HG03432 (cell line): ENCODE data around the gene CYP39A1.
A peak's percentile ranks its signal among the peaks of the same experiment; 100 is the strongest.
"Not testable (repeated sequence)": the region's sequence is repeated elsewhere in the genome, so short reads cannot be mapped to it uniquely, and the experiment has no call there.

Source experiments
- ATAC-seq: cut with Tn5 transposase; IDR thresholded peaks from one replicate; pipeline ENCODE4 v1.9.1; 2021; ENCODE audit warnings: mild to moderate bottlenecking, moderate library complexity; ENCODE audit not compliant: unreplicated experiment

The CYP39A1 gene

DNA sequence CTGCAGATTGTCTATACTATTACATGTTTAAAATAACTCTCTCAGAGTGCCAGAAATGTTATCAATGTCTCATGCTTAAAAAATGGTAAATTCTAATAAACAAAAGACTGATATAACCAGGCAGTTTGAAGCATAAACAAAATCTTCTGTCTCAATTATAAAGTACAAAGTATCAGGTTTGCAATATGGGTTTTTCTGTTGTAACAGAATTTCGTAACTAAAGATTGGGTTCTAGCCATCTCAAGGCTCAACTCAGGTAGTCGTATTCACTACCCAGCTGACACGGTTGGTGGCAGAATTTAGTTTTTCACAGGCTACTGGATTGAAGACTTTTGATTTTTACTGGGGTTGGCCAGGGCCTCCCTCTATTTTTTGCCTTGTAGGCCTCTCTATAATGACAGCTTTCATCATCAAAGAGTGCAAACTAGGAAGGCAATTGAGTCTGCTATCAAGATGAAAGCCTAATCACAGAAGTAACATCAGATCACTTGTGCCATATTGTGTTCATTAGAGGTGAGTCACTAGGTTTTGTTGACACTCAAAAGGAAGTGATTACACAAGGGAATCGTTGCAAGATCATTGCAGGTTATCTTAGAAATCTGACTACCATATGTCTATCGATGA lies 3.6 kb downstream of the CYP39A1 start:
- ATAC-seq = no peak

DNA sequence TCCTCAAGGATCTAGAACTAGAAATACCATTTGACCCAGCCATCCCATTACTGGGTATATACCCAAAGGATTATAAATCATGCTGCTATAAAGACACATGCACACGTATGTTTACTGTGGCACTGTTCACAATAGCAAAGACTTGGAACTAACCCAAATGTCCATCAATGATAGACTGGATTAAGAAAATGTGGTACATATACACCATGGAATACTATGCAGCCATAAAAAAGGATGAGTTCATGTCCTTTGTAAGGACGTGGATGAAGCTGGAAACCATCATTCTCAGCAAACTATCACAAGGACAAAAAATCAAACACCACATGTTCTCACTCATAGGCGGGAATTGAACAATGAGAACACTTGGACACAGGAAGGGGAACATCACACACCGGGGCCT lies 4.5 kb downstream of the CYP39A1 start:
- not testable (repeated sequence) for ATAC-seq

DNA sequence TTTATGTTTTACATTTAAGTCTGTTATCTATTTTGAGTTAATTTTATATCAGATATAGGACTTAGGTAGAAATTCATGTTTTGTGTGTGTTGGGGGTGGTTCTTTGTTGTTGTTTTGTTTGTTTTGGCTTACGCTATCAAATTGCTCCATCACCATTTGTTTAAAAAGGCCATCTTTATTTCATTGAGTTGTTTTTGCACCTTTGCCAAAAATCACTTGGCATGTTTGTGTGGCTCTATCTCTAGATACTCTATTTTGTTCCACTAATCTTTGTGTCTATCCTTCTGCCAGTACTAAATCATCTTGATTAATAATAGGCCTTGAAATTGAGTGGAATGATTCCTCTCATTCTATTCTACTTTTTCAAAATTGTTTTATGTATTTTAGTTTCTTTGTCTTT lies 7.4 kb downstream of the CYP39A1 start:
- no peak for ATAC-seq

DNA sequence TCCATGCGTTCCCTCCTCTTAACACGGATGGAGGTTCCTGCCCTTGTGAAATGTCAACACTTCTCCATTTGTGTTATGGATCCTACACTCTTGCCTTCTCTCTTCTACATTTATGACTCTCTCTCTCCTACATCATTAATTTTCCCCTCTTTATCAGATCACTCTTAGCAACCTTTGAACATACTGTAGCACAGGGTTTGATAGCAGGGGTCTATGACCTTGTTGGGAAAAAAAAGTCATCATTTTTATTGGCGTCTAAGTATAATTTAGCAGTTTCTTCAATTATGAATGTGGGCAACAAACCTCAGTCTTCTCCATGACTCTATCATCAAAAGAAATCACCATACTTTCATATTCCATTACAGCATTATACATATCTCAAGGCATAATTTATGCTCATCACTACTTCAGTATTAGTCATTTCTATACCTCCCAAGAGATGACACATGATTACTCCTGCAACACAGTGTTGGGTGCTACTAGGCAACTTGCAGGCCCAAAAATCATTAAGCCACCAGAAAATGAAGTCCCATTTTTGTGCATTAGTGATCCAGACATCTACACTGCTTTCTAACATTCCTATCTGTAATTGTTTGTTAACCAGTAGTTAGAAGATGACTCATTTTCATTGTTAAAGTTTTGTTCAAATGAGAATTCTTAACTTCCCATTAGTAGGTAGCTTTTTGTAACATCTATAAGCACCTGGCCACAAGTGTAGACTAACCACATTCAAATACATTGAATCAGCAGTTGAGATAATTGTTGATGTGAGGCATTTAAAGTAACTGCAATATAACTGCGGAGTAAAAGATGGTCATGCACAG lies 9.5 kb downstream of the CYP39A1 start:
- no peak for ATAC-seq

DNA sequence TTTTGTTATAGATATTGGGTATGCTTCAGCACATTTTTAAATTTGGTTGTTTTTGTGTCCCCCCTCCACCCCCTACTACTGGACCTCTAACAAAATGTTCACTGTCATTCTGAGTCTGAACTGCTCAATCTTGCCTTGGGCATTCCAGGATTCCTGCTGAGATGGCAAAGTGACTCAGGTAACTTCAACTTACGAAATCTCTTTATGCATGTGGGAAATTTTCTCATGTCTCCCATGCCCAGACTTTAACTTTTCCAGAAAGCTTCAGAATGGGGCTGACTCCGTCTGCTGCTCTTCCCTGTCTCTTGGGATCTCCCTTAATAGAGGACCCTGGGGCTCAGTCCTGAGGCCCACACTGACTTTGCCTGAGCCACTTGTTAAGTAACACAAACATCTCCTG lies 14.0 kb downstream of the CYP39A1 start:
- no peak for ATAC-seq

DNA sequence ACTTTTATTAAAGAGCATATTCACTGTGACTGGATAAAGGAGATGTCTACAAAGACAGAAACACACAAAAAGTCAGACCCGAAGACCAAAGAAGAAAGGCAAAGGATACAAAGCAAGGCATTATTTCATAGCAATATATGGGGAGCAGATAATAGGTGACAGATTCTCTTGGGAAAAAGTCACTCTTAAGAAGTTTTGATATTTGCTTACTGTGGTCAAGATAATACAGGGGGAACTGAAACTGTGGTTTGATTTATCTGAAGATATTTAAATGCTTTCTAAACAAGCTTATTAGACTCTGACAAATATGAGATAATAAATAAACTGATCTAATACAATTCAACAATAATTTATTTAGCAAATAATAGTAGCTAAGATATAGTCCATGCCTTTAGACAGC lies 14.7 kb downstream of the CYP39A1 start:
- no peak for ATAC-seq

DNA sequence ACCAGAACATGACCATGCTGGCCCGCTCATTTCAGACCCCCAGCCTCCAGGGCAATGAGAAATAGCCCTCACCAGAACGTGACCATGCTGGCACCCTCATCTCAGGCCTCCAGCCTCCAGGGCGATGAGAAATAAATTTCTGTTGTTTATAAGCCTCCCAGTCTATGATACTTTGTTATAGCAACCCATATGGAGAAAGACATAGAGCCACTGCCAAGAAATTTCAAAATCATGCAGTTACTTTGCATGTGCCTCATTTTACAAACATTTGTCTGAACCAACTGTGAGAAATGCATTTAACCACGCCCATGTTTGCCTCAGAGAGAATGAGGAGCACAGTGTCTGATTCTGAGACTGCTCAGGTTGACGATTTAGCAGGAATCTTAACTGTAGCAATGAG lies 15.5 kb downstream of the CYP39A1 start:
- no peak for ATAC-seq

DNA sequence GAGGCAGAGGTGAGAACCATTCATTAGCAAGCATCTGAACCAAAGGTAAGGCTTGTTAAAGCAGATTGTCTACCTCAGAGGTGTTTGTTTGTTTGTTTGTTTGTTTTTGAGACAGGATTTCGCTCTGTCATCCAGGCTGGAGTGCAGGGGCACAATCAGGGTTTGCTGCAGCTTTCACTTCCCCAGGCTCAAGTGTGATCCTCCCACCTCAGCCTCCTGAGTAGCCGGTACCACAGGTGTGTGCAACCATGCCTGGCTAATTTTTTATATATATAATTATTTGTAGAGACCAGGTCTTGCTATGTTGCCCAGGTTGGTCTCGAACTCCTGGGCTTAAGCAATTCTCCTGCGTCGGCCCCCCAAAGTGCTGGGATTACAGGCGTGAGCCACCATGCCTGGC lies 17.2 kb downstream of the CYP39A1 start:
- no peak for ATAC-seq

DNA sequence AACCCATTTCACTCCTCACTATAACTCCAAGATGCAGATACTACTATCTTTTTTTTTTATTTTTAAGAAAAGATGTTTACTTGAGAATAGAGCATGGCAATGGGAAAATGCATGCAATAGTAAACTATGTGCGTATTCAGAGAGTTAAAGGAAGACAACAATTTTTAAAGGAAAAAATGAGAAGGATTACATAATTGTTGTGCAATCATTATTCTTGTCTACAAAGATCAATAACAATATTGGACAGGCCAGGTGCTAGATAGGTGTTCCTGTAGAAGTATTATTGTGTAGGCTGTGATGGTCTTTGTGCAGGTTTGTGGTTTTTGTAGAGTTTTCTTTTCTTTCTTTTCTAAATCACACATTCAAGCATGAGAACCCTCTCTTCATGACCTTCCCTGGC lies 20.6 kb downstream of the CYP39A1 start:
- ATAC-seq = no peak

DNA sequence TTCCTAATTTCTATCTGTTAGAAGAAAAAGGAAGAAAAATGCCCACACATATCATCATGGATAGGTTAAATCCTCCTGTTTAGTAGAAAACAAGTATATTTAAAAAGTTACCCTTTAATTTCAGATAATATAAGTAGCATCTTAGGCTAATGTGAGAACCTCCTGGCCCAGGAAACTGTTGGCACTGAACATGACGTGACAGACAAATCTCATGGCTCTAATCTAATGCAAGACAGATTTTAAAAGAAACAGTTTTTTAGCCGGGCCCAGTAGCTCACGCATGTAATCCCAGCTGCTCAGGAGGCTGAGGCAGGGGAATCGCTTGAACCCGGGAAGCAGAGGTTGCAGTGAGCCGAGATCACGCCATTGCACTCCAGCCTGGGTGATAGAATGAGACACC lies 22.9 kb downstream of the CYP39A1 start:
- ATAC-seq = no peak

DNA sequence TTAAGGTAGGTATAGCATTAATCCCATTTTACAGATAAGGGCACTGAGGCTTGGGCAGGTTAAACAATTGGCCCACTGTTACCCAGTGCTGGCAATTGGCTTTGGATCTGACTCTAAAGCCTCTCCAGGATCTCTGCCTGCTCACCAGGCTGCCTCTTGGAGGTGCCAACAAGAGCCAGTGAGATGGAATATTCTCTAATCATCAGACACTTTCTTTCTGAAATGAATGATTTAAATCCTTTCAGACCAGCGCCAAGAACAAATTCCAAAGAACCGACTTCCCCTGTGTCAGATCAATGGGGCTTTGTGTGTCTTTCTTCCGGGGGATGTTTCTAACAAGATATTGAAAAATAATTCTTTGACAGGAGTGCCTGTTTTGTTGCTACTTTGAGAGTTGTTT lies 23.6 kb downstream of the CYP39A1 start:
- ATAC-seq = no peak

DNA sequence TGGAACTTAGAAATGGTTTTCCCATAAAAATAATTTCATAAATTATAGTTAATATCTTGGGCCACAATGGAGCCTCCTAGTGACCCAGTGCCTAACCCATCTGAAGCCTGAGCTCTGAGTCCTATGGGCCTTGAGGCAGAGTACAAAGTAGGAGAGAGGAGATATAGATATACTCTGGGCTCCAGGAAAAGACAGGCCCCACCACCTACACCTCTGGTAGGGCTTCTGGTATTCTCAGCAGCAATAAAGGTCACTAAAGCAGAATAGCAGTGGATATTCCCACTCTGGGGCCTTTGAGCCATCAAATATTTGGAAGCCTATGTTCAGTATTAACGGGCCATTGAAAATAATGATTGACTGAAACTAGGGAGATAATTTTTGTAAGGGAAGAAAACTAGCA lies 24.1 kb downstream of the CYP39A1 start:
- ATAC-seq = no peak

DNA sequence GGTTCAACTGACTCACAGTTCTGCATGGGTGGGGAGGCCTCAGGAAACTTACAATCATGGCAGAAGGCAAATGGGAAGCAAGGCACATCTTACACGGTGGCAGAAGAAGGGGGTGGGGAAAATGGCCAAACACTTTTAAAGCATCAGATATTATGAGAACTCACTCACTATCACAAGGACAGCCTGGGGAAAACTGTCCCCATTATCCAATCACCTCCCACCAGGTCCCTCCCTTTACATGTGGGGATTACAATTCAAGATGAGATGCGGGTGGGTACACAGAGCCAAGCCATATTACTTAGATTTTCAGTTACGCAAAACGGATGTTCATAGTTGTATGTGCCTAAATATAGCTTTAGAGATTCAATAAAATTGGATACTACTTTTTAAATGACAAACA lies 25.6 kb downstream of the CYP39A1 start:
- ATAC-seq = no peak

DNA sequence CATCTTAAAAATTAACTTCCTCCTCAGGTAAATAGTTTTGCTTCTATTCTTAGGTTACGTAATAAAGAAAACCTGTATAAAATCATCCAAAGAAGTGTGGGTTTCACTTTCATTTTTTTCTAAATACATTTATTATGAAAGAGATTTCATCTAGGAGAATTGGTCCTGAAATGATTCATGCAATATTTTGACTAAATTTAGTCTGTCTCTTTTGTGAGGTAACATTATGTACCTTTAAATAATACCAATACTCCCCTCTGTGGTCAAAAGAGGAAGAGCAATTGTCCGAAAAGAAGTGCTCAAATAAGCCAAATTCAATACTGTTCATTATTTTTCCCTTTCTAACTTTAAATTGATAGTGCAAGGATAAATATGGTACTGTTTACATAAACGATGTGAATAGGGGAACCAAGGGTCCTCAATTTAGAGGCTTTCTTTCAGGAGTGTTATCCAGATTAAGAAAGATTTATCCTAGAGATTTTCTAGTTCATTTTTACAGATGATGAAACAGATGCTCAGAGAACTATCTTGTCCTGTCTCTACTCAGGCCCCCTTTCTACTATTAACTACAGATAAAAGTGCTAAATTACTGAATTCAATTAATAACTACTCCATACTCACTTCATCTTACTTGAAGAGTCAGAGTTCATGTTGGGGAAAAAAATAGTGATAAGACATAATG lies 26.2 kb downstream of the CYP39A1 start:
- peak; percentile 71 for ATAC-seq

DNA sequence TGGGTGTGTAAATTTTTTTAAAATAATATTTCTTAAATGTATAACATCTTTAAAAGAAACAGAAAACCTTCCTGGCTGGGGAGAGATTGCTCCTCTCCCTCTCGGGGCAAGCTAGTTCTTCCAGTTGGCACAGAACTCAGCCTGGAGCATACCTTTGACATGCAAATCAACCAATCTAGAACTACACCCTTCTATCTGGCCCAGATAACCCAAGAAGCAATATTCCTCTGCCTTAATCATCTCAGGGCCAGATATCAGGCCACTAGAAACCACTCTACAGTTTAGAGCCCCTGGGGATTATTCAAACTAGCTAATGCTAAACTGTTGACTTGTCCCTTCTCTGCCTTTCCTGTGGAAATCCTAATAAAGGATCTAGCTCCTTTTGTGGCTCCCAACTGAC lies 33.9 kb downstream of the CYP39A1 start:
- no peak for ATAC-seq

DNA sequence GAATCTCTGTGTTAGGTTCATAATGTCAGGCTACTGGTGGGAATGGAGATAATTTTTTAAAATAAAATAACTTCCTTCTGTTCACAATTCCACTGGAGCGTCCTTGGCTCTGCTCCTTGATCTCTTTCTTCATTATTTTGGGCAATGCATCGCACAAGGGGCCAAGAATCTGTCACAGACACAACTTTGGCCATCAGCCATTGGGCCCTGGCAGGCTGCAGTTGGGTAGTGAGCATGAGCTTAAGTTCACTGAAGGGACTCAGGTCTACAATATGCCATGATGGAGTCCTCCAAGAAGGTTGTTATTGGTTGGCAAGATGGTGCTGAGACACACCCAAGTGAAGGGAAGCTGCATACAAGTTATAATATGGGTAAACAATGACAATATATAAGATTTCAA lies 40.0 kb downstream of the CYP39A1 start:
- ATAC-seq = no peak

DNA sequence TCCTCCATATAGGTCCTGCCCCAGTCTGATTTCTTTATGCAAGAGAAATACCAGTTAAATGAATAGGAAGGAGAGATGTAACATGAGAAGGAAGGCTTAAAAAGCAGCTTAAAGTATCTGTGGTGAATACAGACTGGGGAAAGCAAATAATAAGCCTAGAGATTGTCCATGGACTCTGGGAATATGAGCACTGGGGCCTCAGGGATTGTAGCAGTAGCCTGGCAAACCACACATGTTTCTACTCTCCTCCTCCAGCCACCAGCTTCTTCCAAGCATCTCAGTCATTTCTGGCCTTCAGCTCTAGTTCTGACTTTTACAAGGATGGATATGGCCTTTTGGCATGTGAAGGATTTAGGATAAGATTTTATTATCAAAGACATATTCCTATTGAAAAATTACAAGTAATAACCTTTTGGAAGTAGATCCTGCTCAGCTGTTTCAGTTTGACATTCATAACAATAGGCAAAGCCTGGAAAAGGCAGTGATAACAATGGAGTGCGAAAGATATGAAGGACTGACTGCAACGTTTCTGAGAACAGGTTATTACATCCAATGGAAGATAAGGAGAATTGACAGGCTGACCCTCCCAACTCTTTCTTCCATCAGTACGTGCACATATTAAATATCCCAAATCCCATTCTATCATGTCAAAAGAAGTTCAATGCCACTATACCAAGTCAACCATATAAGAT lies 41.6 kb downstream of the CYP39A1 start:
- ATAC-seq = no peak

DNA sequence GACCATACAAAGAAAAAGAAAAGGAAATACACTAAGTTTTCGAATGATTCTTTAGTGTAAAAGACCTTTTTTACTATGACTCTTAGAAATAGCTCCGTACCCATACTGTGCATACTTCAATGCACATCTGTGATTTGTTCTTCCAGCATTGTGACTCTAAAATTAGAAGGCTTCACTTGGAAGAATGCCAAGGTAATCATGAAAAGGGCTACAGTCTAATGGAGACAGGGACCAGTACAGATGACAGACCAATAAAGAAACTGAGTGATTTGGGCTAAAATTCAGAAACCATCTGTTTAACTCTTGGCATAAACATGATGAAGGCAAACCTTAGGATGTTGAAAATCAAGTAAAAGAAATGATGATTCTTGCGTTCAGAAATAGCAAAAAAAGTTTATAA lies 46.3 kb downstream of the CYP39A1 start:
- ATAC-seq = no peak

DNA sequence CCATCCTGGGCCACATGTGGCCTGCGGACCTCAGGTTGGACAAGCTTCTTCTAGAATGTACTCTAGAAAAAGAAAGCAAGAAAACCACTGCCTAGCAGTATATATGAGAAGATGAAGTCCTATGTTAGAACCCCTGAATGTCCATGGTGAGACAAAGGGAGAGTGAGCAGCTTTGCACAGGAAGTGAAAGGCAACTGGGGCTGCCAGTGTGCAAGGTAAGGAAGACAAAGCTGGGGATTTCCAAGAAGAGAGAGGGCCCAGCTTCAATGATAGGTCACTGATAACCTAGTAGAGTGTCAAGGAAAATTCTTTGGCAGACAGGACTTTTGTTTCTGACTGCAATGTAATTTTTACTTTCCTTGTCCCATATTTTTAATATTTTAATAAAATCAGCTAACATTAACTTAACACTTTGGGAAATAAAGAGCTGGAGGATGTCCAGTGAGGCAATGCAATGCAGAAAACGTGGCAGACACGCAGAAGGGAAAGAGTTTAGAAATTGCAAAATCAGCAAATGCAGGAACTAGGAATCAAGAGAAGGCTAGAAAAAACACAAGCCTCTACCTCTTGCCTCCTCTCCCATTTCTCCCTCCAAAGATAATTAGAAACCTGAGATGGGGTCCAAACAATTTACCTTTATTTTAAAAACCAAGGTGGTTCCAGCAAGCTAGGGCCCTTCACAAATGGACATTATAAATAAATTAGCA lies 47.4 kb downstream of the CYP39A1 start:
- peak; percentile 82 for ATAC-seq

DNA sequence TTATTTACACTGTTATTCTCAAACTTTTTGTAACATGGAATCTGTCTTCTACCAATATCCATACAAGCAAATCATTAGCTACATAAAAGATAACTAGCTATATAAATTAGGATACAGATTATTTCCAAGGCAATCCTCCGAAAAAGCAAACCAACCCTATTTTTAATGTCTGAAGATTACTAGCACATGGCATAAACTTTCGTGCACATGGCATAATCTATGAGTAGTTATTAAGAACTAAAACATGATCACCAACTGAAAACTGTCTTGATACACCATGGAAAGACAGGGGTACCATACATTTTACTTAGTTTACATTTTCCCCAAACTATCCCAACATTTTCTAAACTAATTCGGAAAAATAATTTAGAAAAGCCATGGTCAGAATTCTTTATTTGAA lies 54.4 kb downstream of the CYP39A1 start:
- ATAC-seq = no peak

DNA sequence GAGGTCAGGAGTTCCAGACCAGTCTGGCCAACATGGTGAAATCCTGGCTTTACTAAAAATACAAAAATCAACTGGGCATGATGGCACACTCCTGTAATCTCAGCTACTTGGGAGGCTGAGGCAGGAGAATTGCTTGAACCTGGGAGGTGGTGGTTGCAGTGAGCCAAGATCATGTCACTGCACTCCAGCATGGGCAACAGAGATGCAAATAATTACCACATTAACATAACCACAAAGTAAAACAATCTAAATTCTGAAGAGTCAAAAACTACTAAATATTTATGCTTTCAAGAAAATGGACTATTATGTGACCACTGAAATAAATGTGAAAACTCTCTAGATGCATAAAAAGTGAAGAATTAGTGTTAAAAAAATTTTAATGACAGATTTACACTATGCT lies 59.9 kb downstream of the CYP39A1 start:
- ATAC-seq = no peak
